Endothelial cell of umbilical vein (primary cell): ENCODE measurements around the gene SERBP1. TPM values are rescaled to one million over a fixed set of nuclear protein-coding genes. Genes with fewer than 3 reads are reported as not detected.
"Not testable (repeated sequence)": the region's sequence is repeated elsewhere in the genome, so short reads cannot be mapped to it uniquely, and the experiment has no call there.

Experiments
- BruUV-seq: library from RNA; stranded (reverse); fragments of 400-500 nt; replicated peaks from 2 replicates; lab custom pipeline; 2021; lab: Mats Ljungman, UMichigan
- CTCF ChIA-PET: fragments of 300-600, 350-600 bp; sonication (Branson Sonifier 250); formaldehyde crosslinking; loops from one replicate; lab custom pipeline; 2021; ENCODE audit warnings: antibody characterized with exemption, inconsistent platforms; lab: Charles Lee
- POLR2A ChIA-PET: fragments of 300-600, 350-600 bp; sonication (Branson Sonifier 250); formaldehyde crosslinking; loops from one replicate; lab custom pipeline; 2021; ENCODE audit warnings: antibody characterized with exemption, inconsistent platforms; lab: Charles Lee
- DNase-seq: peaks from one replicate; pipeline ENCODE4 v3.0.0-alpha.2; 2011; ENCODE audit warnings: low read depth, low spot score
- FAIRE-seq: peaks from 2 replicates; lab custom pipeline; 2011; peaks lifted over from hg19 to GRCh38; lab: Jason Lieb, UNC
- H2AFZ ChIP-seq: 2 replicates; pipeline ENCODE4 v1.6.0; 2012; ENCODE audit warnings: low read depth, low read length, control low read depth, inconsistent platforms
- H3K27ac ChIP-seq: 2 replicates; pipeline ENCODE4 v1.5.1; 2011; ENCODE audit warnings: low read depth, mild to moderate bottlenecking, control low read depth, low read length, moderate library complexity; ENCODE audit not compliant: insufficient read depth
- H3K27me3 ChIP-seq, 2 experiments: 2 replicates each; pipeline versions ENCODE4 v1.6.0 to v1.6.1; 2011; ENCODE audit warnings: low read length in 2 of 2, mixed read lengths in 1 of 2; ENCODE audit not compliant: control insufficient read depth in 2 of 2, insufficient read depth in 2 of 2
- H3K36me3 ChIP-seq, 2 experiments: 2 replicates in 1 of 2; 3 replicates in 1 of 2; pipeline ENCODE4 v1.5.1; 2011; ENCODE audit warnings: low read length in 2 of 2, mild to moderate bottlenecking in 1 of 2, moderate library complexity in 1 of 2; ENCODE audit not compliant: control insufficient read depth in 2 of 2, insufficient read depth in 2 of 2; ENCODE audit errors: extremely low read depth in 1 of 2
- H3K4me1 ChIP-seq: 3 replicates; pipeline ENCODE4 v1.5.1; 2011; ENCODE audit warnings: mild to moderate bottlenecking, low read length; ENCODE audit not compliant: control insufficient read depth, insufficient read depth; ENCODE audit errors: extremely low read depth
- H3K4me2 ChIP-seq: 2 replicates; pipeline ENCODE4 v1.6.1; 2011; ENCODE audit warnings: low read length, control low read depth, mixed read lengths; ENCODE audit not compliant: insufficient read depth
- H3K4me3 ChIP-seq, 3 experiments: fragments of 200-600 bp in 1 of 3; sonication (generic), shearing (Covaris generic) in 1 of 3; replicated peaks in 1 of 3; 2 replicates each; pipeline ENCODE4 v1.5.1; 2011 to 2016; ENCODE audit warnings: control low read depth in 3 of 3, low read length in 3 of 3, mild to moderate bottlenecking in 2 of 3, inconsistent platforms in 1 of 3, low read depth in 1 of 3, moderate library complexity in 1 of 3; ENCODE audit not compliant: insufficient read depth in 1 of 3
- H3K79me2 ChIP-seq: 2 replicates; pipeline ENCODE4 v1.6.0; 2012; ENCODE audit warnings: low read length, inconsistent platforms; ENCODE audit not compliant: control insufficient read depth, insufficient read depth
- H3K9ac ChIP-seq: replicated peaks from 2 replicates; pipeline ENCODE3; 2011; ENCODE audit warnings: low read length, control low read depth; ENCODE audit not compliant: insufficient read depth; ENCODE audit errors: extremely low read depth
- H3K9me1 ChIP-seq: replicated peaks from 3 replicates; pipeline ENCODE4 v1.6.0; 2011; ENCODE audit warnings: mild to moderate bottlenecking, low read length; ENCODE audit not compliant: control insufficient read depth, insufficient read depth; ENCODE audit errors: extremely low read depth
- H3K9me3 ChIP-seq: replicated peaks from 2 replicates; pipeline ENCODE4 v1.5.1; 2012; ENCODE audit warnings: low read length, inconsistent platforms; ENCODE audit not compliant: control insufficient read depth, insufficient read depth
- H4K20me1 ChIP-seq: replicated peaks from 2 replicates; pipeline ENCODE3; 2011; ENCODE audit warnings: mild to moderate bottlenecking, low read length; ENCODE audit not compliant: control insufficient read depth, insufficient read depth; ENCODE audit errors: extremely low read depth
- EZH2 ChIP-seq: IDR thresholded peaks from 2 replicates; pipeline ENCODE4 v1.6.1; 2012; ENCODE audit warnings: borderline replicate concordance, low read depth, mild to moderate bottlenecking, moderate library complexity, low read length, inconsistent platforms; ENCODE audit not compliant: severe bottlenecking
- FOS ChIP-seq: IDR thresholded peaks from 2 replicates; pipeline ENCODE4 v1.6.1; 2011; ENCODE audit warnings: mild to moderate bottlenecking, low read length, moderate library complexity, borderline replicate concordance; ENCODE audit not compliant: insufficient read depth
- GATA2 ChIP-seq: IDR thresholded peaks from 2 replicates; pipeline ENCODE4 v1.7.0; 2011; ENCODE audit warnings: low read depth, mild to moderate bottlenecking, moderate library complexity, mixed read lengths, low read length; ENCODE audit not compliant: insufficient read length, insufficient read depth
- JUN ChIP-seq: IDR thresholded peaks from 2 replicates; pipeline ENCODE4 v1.6.1; 2011; ENCODE audit warnings: borderline replicate concordance, low read depth; ENCODE audit not compliant: insufficient read length, insufficient read depth
- MYC ChIP-seq: IDR thresholded peaks from one replicate; pipeline ENCODE4 v1.6.1; 2011; ENCODE audit warnings: mild to moderate bottlenecking, low read depth, low read length
- POLR2A ChIP-seq: IDR thresholded peaks from 2 replicates; pipeline ENCODE4 v1.6.1; 2012; ENCODE audit warnings: low read depth, mild to moderate bottlenecking, control low read depth, low read length
- POLR2AphosphoS5 ChIP-seq: IDR thresholded peaks from 2 replicates; pipeline ENCODE4 v1.6.1; 2012; ENCODE audit warnings: low read depth, mild to moderate bottlenecking, control low read depth, low read length, moderate library complexity; ENCODE audit not compliant: insufficient read depth
- dilution Hi-C: fragments of 300-500 bp; cut with MboI; formaldehyde crosslinking; loops from one replicate; pipeline ENCODE4 v1.15.0; 2019; ENCODE audit warnings: low sequenced_read_pairs; ENCODE audit not compliant: extremely low pct_ligation_motif_present
- intact Hi-C: fragments of 100-400 bp; cut with micrococcal nuclease; formaldehyde crosslinking; loops from one replicate; pipeline ENCODE4 v1.10.0; 2022
- polyA plus RNA-seq, 4 experiments: library from polyadenylated mRNA; depleted of rRNA in 3 of 4; stranded (reverse) in 3 of 4; unstranded in 1 of 4; fragments of >200 nt; gene quantifications; 2 replicates each; pipeline versions ENCODE4 v1.2.1 to v1.2.3, GENCODE V29; 2011 to 2012; ENCODE audit warnings: missing spikeins in 1 of 4
- total RNA-seq: library from RNA; stranded (reverse); gene quantifications from 2 replicates; pipeline ENCODE4 v1.2.3, GENCODE V29; 2021
- TF ChIP-seq, protein P1 (sequence below): IDR thresholded peaks from 2 replicates; pipeline ENCODE4 v1.6.1; 2011; ENCODE audit not compliant: insufficient read depth, insufficient read length
- TF ChIP-seq, protein P2 (sequence below), 2 donors: IDR thresholded peaks; 1 replicate in 1 of 2; 2 replicates in 1 of 2; pipeline ENCODE4 v1.5.1; 2011; ENCODE audit warnings: low read length in 2 of 2, mild to moderate bottlenecking in 2 of 2, moderate library complexity in 2 of 2, control low read depth in 1 of 2, inconsistent platforms in 1 of 2, low read depth in 1 of 2; ENCODE audit not compliant: insufficient read depth in 1 of 2; ENCODE audit errors: extremely low read depth in 1 of 2

SERBP1 gene
- total and polyA plus RNA-seq, 2 donors (not counting 3 experiments of a cell fraction or from before 2014, with no cell fraction given), result 145 to 293 TPM

DNA sequence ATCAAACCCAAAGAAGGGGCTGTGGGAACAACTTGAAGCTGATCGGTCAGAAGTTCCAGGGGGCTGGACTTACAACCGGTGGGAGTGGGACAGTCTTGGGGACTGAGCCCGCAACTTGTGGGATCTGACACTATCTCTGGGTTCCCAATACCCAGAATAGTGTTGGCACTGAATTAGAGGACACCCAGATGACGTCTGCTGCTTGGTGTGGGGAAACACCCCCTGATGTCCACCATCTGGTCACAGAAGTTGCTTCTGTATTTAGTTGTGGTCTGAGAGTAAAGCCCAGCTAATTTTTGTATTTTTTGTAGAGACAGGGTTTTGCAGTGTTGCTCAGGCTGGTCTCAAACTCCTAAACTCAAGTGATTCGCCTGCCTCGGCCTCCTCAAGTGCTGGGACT lies 28.8 kb downstream of the SERBP1 start:
- no peaks in the 10 kb centered on the region for H3K9me3 ChIP-seq
- no peaks in the 10 kb centered on the region for H4K20me1 ChIP-seq
- H3K36me3 ChIP-seq, result peaks cover 0 to under 1% of the 10 kb centered on the region in 2 experiments
- no peak overlapping the region for H3K4me2 ChIP-seq
- no peaks in the 10 kb centered on the region for H3K79me2 ChIP-seq
- intact Hi-C loops, result no loop called here
- DNase-seq (no peak), FAIRE-seq (no peak)
- no peaks in the 10 kb centered on the region for H3K4me1 ChIP-seq
- CTCF ChIA-PET, result interaction anchor here (1.0 to 1.9 kb wide), 2 partner anchors 89 to 187 kb away, joined by 4 to 5 read pairs; no protein-coding TSS in a partner anchor
- POLR2A ChIA-PET, result no interaction called here
- H3K27ac ChIP-seq, result no peak overlapping the region
- H3K9me1 ChIP-seq, result no peaks in the 10 kb centered on the region
- no peaks in the 10 kb centered on the region for H3K27me3 ChIP-seq
- H2AFZ ChIP-seq, result no peak overlapping the region
- no peak overlapping the region for H3K9ac ChIP-seq
- no TSS peak for BruUV-seq
- TF ChIP-seq, protein P1, sequence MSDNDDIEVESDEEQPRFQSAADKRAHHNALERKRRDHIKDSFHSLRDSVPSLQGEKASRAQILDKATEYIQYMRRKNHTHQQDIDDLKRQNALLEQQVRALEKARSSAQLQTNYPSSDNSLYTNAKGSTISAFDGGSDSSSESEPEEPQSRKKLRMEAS, result no peak
- no peak for TF ChIP-seq POLR2AphosphoS5
- no peak for TF ChIP-seq FOS
- no peak for TF ChIP-seq GATA2
- no peak for TF ChIP-seq JUN
- TF ChIP-seq POLR2A, result no peak
- TF ChIP-seq EZH2, result no peak
- TF ChIP-seq, protein P2, sequence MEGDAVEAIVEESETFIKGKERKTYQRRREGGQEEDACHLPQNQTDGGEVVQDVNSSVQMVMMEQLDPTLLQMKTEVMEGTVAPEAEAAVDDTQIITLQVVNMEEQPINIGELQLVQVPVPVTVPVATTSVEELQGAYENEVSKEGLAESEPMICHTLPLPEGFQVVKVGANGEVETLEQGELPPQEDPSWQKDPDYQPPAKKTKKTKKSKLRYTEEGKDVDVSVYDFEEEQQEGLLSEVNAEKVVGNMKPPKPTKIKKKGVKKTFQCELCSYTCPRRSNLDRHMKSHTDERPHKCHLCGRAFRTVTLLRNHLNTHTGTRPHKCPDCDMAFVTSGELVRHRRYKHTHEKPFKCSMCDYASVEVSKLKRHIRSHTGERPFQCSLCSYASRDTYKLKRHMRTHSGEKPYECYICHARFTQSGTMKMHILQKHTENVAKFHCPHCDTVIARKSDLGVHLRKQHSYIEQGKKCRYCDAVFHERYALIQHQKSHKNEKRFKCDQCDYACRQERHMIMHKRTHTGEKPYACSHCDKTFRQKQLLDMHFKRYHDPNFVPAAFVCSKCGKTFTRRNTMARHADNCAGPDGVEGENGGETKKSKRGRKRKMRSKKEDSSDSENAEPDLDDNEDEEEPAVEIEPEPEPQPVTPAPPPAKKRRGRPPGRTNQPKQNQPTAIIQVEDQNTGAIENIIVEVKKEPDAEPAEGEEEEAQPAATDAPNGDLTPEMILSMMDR (IDR thresholded peaks at IDR 0.05; ENCODE audit: extremely low read depth in 1 of 2, insufficient read depth in 1 of 2, low read depth in 1 of 2, low read length in 2 of 2), result no peak
- TF ChIP-seq MYC, result no peak
- dilution Hi-C loops, result no loop called here
- no peak overlapping the region for H3K4me3 ChIP-seq

DNA sequence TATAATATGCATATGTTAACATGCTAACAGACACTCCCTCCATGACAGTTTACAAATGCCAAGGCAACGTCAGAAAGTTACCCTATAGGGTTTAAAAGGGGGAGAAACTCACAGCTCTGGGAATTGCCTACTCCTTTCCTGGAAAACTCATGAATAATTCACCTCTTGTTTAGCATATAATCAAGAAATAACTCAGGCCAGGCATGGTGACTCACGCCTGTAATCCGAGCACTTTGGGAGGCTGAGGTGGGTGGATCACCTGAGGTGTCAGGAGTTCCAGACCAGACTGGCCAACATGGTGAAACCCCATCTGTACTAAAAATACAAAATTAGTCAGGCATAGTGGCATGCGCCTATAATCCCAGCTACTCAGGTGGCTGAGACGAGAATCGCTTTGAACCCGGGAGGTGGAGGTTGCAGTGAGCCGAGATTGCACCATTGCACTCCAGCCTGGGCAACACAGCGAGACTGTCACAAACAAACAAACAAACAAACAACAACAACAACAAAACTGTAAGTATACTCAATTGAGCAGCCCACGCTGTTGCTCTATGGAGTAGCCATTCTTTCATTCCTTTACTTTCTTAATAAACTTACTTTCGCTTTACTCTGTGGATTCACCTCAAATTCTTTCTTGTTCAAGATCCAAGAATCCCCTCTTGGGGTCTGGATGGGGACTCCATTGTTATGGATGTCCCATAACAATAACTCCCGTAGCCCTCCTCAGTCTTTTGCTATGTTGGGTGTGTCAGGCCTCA lies 30.0 kb downstream of the SERBP1 start:
- H3K79me2 ChIP-seq, DNase-seq, H3K9me3 ChIP-seq, CTCF ChIA-PET, H3K4me2 ChIP-seq, H3K9me1 ChIP-seq, H3K9ac ChIP-seq, POLR2A ChIA-PET, H2AFZ ChIP-seq, dilution Hi-C loops, H3K4me1 ChIP-seq, BruUV-seq, H3K27me3 ChIP-seq, H4K20me1 ChIP-seq, H3K4me3 ChIP-seq, H3K36me3 ChIP-seq, intact Hi-C loops, H3K27ac ChIP-seq: not testable (repeated sequence)
- FAIRE-seq, result peak; percentile 8
